ENCODE measurements around the gene C1QB.

The C1QB gene

GRCh38 chr1:22652881-22653316 lies at the start of gene C1QB:
C1QB (plus strand) TSS chr1:22653236; CDS start chr1:22659463, 6,227 bp downstream.
- no peak for DNase-seq

GRCh38 chr1:22606161-22606560 lies 46.9 kb upstream of the C1QB start:
- no peak for DNase-seq

GRCh38 chr1:22607154-22607553 lies 45.9 kb upstream of the C1QB start:
- DNase-seq, result no peak

GRCh38 chr1:22608361-22608760 lies 44.7 kb upstream of the C1QB start:
- DNase-seq, result no peak

- no peak for DNase-seq
Measured at GRCh38 chr1:22609291-22609690, 43.7 kb upstream of the C1QB start.

- no peak for DNase-seq
Measured at GRCh38 chr1:22611530-22611947, 41.5 kb upstream of the C1QB start.

- peak; percentile 93 for DNase-seq
Measured at GRCh38 chr1:22612671-22613571, 40.1 kb upstream of the C1QB start.

GRCh38 chr1:22613572-22613918 lies 39.5 kb upstream of the C1QB start:
- DNase-seq, result no peak

- peak; percentile 95 for DNase-seq
Measured at GRCh38 chr1:22613951-22614350, 39.1 kb upstream of the C1QB start.

- no peak for DNase-seq
Measured at GRCh38 chr1:22615886-22616285, 37.1 kb upstream of the C1QB start.

- DNase-seq, result no peak
Measured at GRCh38 chr1:22616571-22616970, 36.5 kb upstream of the C1QB start.

GRCh38 chr1:22618056-22618455 lies 35.0 kb upstream of the C1QB start:
- peak; percentile 86 for DNase-seq

GRCh38 chr1:22619252-22619651 lies 33.8 kb upstream of the C1QB start:
- DNase-seq, result no peak

GRCh38 chr1:22619798-22620197 lies 33.2 kb upstream of the C1QB start:
- no peak for DNase-seq

- DNase-seq, result no peak
Measured at GRCh38 chr1:22621761-22622160, 31.3 kb upstream of the C1QB start.

- no peak for DNase-seq
Measured at GRCh38 chr1:22625262-22625925, 27.6 kb upstream of the C1QB start.

- DNase-seq, result peak; percentile 82
Measured at GRCh38 chr1:22626237-22627157, 26.5 kb upstream of the C1QB start.

- no peak for DNase-seq
Measured at GRCh38 chr1:22627331-22627730, 25.7 kb upstream of the C1QB start.

GRCh38 chr1:22628698-22629444 lies 24.2 kb upstream of the C1QB start:
- DNase-seq, result no peak

GRCh38 chr1:22629886-22630285 lies 23.1 kb upstream of the C1QB start:
- no peak for DNase-seq

- DNase-seq, result no peak
Measured at GRCh38 chr1:22633697-22634463, 19.2 kb upstream of the C1QB start.

- no peak for DNase-seq
Measured at GRCh38 chr1:22635436-22635835, 17.6 kb upstream of the C1QB start.
